GM21717 (cell line): ENCODE data around the gene C1QTNF1.

ENCODE experiments used
- ATAC-seq: cut with Tn5 transposase; IDR thresholded peaks from one replicate; pipeline ENCODE4 v1.9.1; 2021; ENCODE audit warnings: mild to moderate bottlenecking, moderate library complexity; ENCODE audit not compliant: unreplicated experiment

The C1QTNF1 gene

GRCh38 chr17:79078476-79079190 is 54.7 kb downstream of the C1QTNF1 start:
- ATAC-seq, result no peak

GRCh38 chr17:79079421-79080200 is 55.6 kb downstream of the C1QTNF1 start:
- no peak for ATAC-seq

DNA sequence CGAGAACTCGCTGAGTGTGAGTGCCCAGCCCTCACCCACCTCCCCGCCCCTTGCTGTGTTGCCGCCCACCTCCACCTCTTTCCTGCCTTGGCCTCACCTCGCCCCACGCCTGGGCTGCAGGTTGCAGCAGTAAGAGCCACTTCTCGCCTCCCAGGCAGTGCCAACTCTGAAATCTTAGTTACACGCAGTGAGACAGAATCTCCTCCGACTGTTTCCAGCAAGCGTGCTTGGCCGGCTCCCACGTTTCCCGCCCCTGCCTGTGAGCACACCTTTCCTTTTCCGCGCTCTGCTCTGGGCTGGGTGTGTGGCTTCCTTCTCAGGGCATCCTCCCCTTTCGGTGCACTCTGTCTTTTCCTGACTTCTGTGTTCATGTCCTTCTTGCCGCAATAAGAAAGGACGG is 56.4 kb downstream of the C1QTNF1 start:
- no peak for ATAC-seq

DNA sequence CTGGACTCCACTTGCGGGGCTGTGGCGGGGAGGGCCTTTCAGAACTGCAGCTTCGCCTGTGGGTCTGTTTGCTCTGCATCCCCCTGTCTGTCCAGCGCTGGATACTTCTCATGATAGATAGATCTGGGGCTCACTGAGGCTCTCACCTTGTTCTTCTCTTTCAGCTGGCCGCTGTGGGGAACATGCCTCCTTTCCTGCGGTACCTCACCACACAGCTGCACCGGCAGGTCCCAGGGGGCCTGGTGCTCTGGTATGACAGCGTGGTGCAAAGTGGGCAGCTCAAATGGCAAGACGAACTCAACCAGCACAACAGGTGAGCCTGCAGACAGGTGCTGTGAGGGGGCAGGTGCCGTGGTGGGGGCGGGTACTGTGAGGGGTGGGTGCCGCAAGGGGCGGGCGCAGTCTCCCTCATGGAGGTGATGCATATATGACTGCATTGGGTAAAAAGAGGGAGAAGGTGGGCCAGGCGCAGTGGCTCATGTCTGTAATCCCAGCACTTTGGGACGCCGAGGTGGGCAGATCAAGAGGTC is 56.9 kb downstream of the C1QTNF1 start:
- no peak for ATAC-seq

- no peak for ATAC-seq
Observed at GRCh38 chr17:79081571-79082276, 57.8 kb downstream of the C1QTNF1 start.

DNA sequence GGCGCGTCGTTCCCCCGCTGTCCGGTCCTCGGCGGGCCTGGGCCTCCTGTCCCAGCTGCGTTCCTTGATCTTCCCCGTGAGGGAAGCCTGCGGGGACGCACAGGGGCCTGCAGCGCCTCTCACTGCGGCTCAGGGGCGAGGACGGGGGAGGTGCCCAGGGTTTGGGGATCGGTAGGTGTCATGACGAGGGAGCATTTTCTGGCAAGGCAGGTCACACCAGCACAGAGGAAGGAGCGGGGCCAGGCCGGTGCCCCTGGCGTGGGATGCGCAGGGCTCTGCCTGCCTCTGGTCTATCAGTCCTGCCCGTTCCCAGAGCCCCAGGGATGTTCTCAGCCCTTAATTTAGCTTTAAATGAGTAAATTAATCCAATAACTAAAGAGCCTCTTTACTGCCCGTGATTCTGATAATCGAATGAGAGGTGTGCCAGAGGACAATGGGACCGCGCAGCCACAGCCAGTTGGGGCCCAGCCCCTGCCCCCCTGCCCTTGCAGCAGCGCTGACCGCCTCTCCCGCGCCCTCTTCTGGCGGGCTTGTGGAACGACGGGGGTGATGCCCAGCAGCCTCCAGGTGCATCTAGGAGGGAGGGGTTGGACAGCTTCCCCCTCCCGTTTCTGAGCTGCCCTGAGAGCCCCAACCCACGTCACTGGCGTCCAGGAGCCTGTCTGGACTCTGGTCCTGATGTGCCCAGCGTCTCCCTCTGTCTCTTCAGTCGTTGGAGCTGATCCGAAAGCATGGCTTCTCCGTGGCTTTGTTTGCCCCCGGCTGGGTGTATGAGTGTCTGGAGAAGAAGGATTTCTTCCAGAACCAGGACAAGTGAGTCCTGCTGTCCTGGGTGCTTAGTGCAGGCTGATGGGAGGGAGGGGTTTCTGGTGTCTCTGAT is 58.6 kb downstream of the C1QTNF1 start:
- ATAC-seq, result no peak

DNA sequence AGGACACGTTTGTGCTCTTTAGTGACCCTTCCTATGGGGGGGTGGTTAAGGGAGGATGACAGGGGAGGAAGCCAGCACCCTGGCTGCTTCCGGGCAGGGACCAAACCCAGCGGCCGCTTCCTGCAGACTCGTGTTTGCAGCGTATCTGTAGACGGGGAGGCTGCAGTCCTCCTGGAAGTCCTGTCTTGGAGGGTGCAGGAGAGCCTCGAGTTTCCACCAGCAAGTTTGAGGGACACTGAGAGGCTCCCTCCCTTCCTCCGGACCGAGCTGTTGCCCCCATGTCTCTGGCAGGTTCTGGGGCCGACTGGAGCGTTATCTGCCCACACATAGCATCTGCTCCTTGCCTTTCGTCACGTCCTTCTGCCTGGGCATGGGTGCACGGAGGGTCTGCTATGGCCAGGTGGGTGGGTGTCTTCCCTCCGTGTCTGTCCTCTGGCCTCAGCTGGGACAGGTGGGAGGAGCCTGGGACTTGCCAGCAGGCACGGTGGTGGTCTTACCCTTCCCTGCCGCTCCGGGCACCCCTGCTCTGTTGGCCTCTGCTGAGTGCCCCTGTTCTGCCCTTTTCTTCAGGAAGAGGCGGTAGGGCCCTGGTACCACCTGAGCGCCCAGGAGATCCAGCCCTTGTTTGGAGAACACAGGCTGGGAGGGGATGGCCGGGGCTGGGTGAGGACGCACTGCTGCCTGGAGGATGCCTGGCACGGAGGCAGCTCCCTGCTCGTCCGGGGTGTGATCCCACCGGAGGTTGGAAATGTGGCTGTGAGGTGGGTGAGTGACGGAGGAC is 59.4 kb downstream of the C1QTNF1 start:
- ATAC-seq, result no peak

DNA sequence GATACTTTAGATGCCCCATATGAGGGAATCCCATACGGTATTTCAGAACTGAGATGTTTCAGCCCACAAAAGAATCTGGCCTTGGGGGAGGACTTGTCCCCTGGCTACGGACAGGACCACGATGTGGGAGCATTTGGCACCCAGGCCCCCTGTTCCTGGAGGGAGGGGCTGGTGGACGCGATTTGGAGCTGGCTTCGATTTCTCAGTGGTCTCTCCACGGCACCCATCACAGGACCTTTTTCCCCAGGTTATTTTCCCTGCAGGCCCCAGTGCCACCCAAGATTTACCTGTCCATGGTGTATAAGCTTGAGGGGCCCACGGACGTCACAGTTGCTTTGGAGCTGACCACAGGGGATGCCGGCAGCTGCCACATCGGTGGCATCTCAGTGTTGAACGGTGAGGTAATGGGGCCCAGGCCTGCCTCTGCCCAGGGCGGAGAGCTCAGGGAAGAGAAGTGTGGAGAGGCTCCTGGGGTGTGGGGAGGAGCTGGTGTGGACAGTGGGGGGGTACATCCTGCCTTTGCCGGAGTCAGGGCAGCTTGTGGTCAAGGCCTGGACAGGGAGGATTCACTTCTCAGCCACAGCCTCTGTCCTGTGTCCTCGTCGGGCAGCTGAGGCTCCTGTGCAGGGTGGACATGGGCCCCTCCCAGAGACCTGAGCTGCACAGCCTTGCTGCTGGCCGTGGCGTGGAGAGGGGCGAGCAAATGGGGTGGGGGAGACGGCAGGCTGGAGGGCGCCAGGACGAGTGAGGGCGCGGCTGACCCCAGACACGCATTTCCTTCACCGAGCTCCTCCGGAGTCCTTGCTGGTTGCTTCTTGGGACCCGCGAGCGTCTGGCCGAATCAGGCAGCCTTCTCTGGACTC is 60.6 kb downstream of the C1QTNF1 start:
- no peak for ATAC-seq

DNA sequence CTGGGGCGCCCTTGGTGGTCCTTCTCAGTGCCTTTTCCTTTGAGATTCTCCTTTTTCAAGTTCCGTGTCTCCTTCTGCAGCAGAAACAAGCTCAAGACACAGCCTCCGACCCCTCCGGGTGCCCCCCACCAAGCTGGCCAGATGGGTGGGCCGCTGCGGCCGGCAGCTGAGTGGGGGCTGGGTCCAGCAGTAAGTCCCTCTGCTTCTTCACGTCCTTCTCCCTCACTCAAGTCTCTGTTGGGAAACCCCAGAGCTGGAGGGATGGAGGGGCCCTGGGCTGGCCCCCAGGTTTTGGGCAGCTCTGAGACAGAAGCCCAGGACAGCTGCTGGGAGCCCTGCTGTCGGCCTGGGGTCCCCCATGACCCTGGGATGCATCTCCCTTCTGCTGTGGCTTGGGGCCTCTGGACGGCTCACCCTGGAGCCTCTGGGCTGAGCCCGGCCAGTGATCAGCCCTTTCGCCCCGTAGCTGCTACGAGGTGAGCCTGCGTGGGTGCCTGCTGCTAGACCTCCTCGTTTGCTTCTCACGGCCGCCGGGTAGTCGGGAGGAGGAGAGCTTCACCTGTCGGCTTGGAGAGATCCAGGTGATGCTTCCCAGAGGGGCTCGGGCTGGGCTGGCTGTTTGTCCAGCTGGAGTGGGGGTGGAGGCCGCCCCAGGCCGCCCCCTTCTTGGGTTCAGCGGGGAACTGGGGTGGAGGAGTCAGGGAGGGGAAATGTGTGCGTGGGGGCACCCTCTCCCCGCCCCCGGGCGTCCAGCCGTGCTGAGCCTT is 61.4 kb downstream of the C1QTNF1 start:
- no peak for ATAC-seq

GRCh38 chr17:79085921-79086551 is 62.1 kb downstream of the C1QTNF1 start:
- ATAC-seq, result no peak

DNA sequence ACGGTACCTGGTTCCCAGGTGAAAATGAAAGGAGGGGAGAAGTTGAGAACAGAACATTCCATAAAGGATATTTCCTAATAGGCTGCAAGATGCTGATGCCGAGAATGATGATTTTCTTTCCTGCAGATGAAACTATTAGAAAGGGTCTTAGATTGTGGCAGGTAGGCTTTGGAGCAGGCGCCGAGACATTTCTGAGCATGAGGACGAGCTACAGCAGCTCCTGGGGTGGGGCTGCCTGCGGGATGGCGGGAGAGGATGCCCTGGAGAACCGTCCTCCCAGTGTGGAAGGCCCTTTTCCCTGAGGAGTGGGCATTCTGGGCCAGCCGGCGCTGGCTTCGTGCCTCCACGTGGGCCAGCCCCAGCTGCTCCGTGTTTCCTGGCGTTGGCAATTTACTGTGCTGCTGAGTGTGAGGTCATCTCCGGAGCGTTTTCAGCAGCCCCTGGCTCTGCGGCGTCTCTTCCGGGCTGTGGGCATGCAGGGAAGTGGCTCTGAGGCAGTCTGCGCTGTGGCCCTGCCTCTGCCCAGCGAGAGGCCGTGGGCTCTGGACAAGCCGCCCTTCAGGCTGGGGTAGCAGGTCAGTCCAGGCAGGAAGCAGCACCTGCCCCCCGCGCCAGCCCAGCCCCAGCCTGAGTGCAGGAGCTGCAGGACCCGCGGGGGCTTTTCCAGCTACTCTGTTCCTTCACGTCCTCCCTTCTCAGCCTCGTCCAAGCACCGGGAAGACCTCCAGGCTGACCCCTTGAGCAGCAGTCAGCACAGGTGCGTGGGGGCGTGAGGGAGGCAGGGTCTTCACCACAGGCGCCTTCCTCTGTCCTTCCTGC is 62.8 kb downstream of the C1QTNF1 start:
- ATAC-seq, result no peak

- no peak for ATAC-seq
Observed at GRCh38 chr17:79087428-79088143, 63.6 kb downstream of the C1QTNF1 start.

GRCh38 chr17:79088247-79088996 is 64.5 kb downstream of the C1QTNF1 start:
- no peak for ATAC-seq

DNA sequence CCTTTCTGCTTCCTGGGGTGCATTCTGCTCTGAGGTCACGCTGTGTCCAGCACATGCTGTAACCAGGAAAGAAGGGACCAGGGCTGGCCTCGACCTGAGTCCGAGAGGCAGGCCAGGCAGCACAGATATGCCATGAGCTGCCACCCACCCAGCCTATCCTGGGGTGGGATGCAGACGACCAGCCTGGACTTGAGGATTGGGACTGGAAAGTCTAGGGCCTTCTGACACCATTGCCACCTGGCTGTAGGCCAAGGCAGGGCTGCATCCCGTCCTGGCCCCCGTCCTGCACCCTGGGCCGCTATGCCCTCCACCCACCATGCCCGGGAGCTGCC is 65.0 kb downstream of the C1QTNF1 start:
- no peak for ATAC-seq

GRCh38 chr17:79089720-79090442 is 65.9 kb downstream of the C1QTNF1 start:
- ATAC-seq, result no peak
